H1 (cell line): ENCODE data around the gene OXNAD1.

Experiments
- BRCA1 ChIP-seq: IDR thresholded peaks from 2 replicates; pipeline ENCODE4 v1.6.1; 2012; ENCODE audit warnings: low read depth, low read length, improper control_type of control experiment
- CHD2 ChIP-seq: IDR thresholded peaks from 2 replicates; pipeline ENCODE4 v1.6.1; 2012; ENCODE audit warnings: low read length, improper control_type of control experiment
- EP300 ChIP-seq, 2 experiments: IDR thresholded peaks; 1 replicate in 1 of 2; 2 replicates in 1 of 2; pipeline ENCODE4 v1.6.1; 2011 to 2012; ENCODE audit warnings: low read depth in 2 of 2, low read length in 2 of 2, mild to moderate bottlenecking in 2 of 2, borderline replicate concordance in 1 of 2, inconsistent platforms in 1 of 2, moderate library complexity in 1 of 2
- EZH2 ChIP-seq: fragments of 200-600 bp; sonication (generic); IDR thresholded peaks from 2 replicates; pipeline ENCODE4 v1.7.1; 2012; ENCODE audit warnings: low read depth, mild to moderate bottlenecking, moderate library complexity, low read length, inconsistent platforms; ENCODE audit not compliant: severe bottlenecking
- GABPA ChIP-seq: IDR thresholded peaks from 2 replicates; pipeline ENCODE4 v1.6.1; 2011; ENCODE audit warnings: mild to moderate bottlenecking, low read length, moderate library complexity, borderline replicate concordance; ENCODE audit not compliant: insufficient read depth
- HDAC6 ChIP-seq: IDR thresholded peaks from one replicate; pipeline ENCODE4 v1.7.1; 2012; ENCODE audit warnings: low read depth, mild to moderate bottlenecking, inconsistent platforms, low read length, moderate library complexity
- JUN ChIP-seq: IDR thresholded peaks from 2 replicates; pipeline ENCODE4 v1.6.1; 2011; ENCODE audit warnings: low read depth, mild to moderate bottlenecking, improper control_type of control experiment, low read length
- POLR2A ChIP-seq, 2 experiments: IDR thresholded peaks; 1 replicate in 1 of 2; 2 replicates in 1 of 2; pipeline ENCODE4 v1.6.1; 2011; ENCODE audit warnings: low read depth in 2 of 2, low read length in 2 of 2, mild to moderate bottlenecking in 2 of 2; ENCODE audit errors: control extremely low read depth in 1 of 2
- SIN3A ChIP-seq, 2 experiments: IDR thresholded peaks in 1 of 2; conservative IDR thresholded peaks in 1 of 2; 2 replicates each; pipeline ENCODE4 v1.6.1; 2011 to 2012; ENCODE audit warnings: low read length in 2 of 2, improper control_type of control experiment in 1 of 2, low read depth in 1 of 2, mild to moderate bottlenecking in 1 of 2
- SIX5 ChIP-seq: IDR thresholded peaks from 2 replicates; pipeline ENCODE4 v1.6.1; 2011; ENCODE audit warnings: mild to moderate bottlenecking, low read depth, low read length
- TAF1 ChIP-seq: IDR thresholded peaks from 2 replicates; pipeline ENCODE4 v1.6.1; 2011; ENCODE audit warnings: mild to moderate bottlenecking, low read depth, low read length
- TF ChIP-seq, protein P1 (sequence below), 3 experiments: IDR thresholded peaks; 1 replicate in 2 of 3; 2 replicates in 1 of 3; pipeline versions ENCODE4 v1.5.1 to v1.6.1; 2011; ENCODE audit warnings: low read length in 3 of 3, mild to moderate bottlenecking in 3 of 3, inconsistent platforms in 2 of 3, low read depth in 1 of 3, moderate library complexity in 1 of 3; ENCODE audit not compliant: insufficient read depth in 1 of 3; ENCODE audit errors: control extremely low read depth in 1 of 3
- TF ChIP-seq, protein P2 (sequence below): IDR thresholded peaks from 2 replicates; pipeline ENCODE4 v1.6.1; 2012; ENCODE audit warnings: low read length, inconsistent platforms

DNA sequence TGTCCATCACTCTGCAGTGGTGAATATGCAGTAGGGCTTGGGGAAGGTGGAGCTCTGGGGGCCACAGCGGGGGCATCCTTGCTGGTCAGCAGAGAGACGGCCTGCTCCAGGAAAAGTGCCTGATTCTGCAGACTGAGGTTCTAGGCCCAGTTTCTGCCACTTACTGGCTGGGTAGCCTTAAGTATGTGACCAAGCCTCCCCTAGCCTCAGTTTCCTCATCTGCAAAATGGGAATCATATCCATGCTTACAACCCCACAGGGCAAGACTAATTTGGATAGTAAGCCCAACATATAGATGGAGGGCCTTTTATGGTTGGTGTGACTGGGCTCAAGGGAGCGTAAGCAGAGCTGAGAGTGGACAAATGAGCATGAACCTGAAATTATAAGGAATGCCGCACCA lies 60.8 kb downstream of the OXNAD1 start:
- TF ChIP-seq, protein P1, sequence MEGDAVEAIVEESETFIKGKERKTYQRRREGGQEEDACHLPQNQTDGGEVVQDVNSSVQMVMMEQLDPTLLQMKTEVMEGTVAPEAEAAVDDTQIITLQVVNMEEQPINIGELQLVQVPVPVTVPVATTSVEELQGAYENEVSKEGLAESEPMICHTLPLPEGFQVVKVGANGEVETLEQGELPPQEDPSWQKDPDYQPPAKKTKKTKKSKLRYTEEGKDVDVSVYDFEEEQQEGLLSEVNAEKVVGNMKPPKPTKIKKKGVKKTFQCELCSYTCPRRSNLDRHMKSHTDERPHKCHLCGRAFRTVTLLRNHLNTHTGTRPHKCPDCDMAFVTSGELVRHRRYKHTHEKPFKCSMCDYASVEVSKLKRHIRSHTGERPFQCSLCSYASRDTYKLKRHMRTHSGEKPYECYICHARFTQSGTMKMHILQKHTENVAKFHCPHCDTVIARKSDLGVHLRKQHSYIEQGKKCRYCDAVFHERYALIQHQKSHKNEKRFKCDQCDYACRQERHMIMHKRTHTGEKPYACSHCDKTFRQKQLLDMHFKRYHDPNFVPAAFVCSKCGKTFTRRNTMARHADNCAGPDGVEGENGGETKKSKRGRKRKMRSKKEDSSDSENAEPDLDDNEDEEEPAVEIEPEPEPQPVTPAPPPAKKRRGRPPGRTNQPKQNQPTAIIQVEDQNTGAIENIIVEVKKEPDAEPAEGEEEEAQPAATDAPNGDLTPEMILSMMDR (IDR thresholded peaks at IDR 0.05; ENCODE audit: control extremely low read depth in 1 of 3, insufficient read depth in 1 of 3, low read depth in 1 of 3, low read length in 3 of 3): no peak
- TF ChIP-seq POLR2A (IDR thresholded peaks at IDR 0.05; ENCODE audit: control extremely low read depth in 1 of 2, low read depth in 2 of 2, low read length in 2 of 2): no peak
- TF ChIP-seq HDAC6: no peak
- TF ChIP-seq TAF1: no peak
- no peak for TF ChIP-seq JUN
- TF ChIP-seq, protein P2, sequence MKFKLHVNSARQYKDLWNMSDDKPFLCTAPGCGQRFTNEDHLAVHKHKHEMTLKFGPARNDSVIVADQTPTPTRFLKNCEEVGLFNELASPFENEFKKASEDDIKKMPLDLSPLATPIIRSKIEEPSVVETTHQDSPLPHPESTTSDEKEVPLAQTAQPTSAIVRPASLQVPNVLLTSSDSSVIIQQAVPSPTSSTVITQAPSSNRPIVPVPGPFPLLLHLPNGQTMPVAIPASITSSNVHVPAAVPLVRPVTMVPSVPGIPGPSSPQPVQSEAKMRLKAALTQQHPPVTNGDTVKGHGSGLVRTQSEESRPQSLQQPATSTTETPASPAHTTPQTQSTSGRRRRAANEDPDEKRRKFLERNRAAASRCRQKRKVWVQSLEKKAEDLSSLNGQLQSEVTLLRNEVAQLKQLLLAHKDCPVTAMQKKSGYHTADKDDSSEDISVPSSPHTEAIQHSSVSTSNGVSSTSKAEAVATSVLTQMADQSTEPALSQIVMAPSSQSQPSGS: no peak
- no peak for TF ChIP-seq SIX5
- TF ChIP-seq EZH2: no peak
- no peak for TF ChIP-seq BRCA1
- TF ChIP-seq GABPA: no peak
- TF ChIP-seq CHD2: no peak
- no peak for TF ChIP-seq EP300 (IDR thresholded peaks at IDR 0.05; ENCODE audit: borderline replicate concordance in 1 of 2, low read depth in 2 of 2, low read length in 2 of 2)
- no peak for TF ChIP-seq SIN3A (conservative IDR thresholded peaks at IDR 0.05 in 1 of 2, IDR thresholded peaks at IDR 0.05 in 1 of 2; ENCODE audit: low read depth in 1 of 2, low read length in 2 of 2)
